Colonic mucosa (tissue), 4 donors: ENCODE results near the gene AKAP6. TPM values are rescaled to one million over a fixed set of nuclear protein-coding genes. Genes with fewer than 3 reads are reported as not detected.
"Not testable (repeated sequence)": the region's sequence is repeated elsewhere in the genome, so short reads cannot be mapped to it uniquely, and the experiment has no call there.

ENCODE experiments used
- DNase-seq: peaks from one replicate; pipeline ENCODE4 v3.0.0-alpha.2; 2020
- H3K27ac ChIP-seq: fragments of 200-600 bp; one replicate; pipeline ENCODE4 v1.8.0; 2021
- H3K27me3 ChIP-seq: fragments of 200-600 bp; one replicate; pipeline ENCODE4 v1.8.0; 2021
- H3K36me3 ChIP-seq: fragments of 200-600 bp; one replicate; pipeline ENCODE4 v1.8.0; 2021
- H3K4me1 ChIP-seq: fragments of 200-600 bp; one replicate; pipeline ENCODE4 v1.8.0; 2021; ENCODE audit warnings: mild to moderate bottlenecking
- H3K4me3 ChIP-seq: fragments of 200-600 bp; one replicate; pipeline ENCODE4 v1.8.0; 2021
- H3K9ac ChIP-seq, 2 donors: one replicate each; pipeline ENCODE4 v1.7.0; 2013; ENCODE audit warnings: control low read depth in 2 of 2, low read depth in 2 of 2, low read length in 2 of 2
- H3K9me3 ChIP-seq: fragments of 200-600 bp; one replicate; pipeline ENCODE4 v1.8.0; 2021
- intact Hi-C: fragments of 100-400 bp; cut with DNase I; formaldehyde crosslinking; loops from one replicate; pipeline ENCODE4 v1.14.1; 2022
- total RNA-seq, 2 donors: library from RNA; stranded (reverse); fragmentation: NEBNext Ultra II Directional in 1 of 2; extraction: Animal tissue kit (Norgen Biotek cat#: 25700) in 1 of 2; gene quantifications; one replicate each; pipeline ENCODE4 v1.2.1, GENCODE V29; 2021
- TF ChIP-seq, protein P1 (sequence below): fragments of 200-600 bp; IDR thresholded peaks from one replicate; pipeline ENCODE4 v1.8.0; 2022; ENCODE audit warnings: antibody characterized with exemption, mild to moderate bottlenecking
- donor health status: healthy.
- donor health status: DM: no; HTN: no; CAD: no.
- donor health status: DM: no; HTN: no; CAD: no.

The AKAP6 gene
- total RNA-seq, 2 donors from 2014 or later = 1.3 to 10.3 TPM

DNA sequence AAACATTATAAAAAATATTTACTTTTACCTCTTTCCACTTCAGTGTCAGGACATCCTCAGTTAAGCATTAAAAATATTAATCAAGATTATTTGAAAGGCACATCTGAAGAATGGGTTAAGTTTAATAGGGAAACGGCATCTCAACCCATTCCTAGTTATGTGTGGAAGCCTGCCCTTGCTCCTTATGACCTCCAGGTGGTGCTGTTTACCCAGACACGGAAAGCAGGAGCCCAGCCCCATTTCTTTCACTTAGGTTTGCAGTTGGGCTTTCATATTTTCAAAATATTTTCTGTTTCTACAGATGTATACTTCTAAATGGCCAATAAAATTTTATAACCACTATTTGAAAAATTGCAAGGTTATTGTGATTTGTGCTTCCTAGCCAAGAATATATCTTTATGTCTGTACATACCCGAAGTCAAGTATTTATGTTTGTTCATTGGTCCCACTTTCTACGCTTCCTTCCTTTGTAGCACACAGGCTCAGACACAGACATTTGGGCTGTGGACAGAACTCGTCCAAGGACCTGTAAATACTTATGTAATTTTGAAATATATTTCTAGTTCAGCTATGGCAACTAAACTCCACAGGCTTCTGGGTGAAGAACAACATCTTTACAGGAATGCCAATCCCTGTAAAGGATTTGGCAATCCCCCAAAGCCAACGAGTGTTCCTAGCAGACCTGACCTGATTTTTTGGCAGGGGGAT lies 247.1 kb downstream of the AKAP6 start:
- no peaks in the 10 kb centered on the region for H3K4me1 ChIP-seq
- TF ChIP-seq, protein P1, sequence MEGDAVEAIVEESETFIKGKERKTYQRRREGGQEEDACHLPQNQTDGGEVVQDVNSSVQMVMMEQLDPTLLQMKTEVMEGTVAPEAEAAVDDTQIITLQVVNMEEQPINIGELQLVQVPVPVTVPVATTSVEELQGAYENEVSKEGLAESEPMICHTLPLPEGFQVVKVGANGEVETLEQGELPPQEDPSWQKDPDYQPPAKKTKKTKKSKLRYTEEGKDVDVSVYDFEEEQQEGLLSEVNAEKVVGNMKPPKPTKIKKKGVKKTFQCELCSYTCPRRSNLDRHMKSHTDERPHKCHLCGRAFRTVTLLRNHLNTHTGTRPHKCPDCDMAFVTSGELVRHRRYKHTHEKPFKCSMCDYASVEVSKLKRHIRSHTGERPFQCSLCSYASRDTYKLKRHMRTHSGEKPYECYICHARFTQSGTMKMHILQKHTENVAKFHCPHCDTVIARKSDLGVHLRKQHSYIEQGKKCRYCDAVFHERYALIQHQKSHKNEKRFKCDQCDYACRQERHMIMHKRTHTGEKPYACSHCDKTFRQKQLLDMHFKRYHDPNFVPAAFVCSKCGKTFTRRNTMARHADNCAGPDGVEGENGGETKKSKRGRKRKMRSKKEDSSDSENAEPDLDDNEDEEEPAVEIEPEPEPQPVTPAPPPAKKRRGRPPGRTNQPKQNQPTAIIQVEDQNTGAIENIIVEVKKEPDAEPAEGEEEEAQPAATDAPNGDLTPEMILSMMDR = peak; percentile 98
- H3K9ac ChIP-seq = no peak overlapping the region
- intact Hi-C loops = loop anchor here (5.0 to 10.0 kb wide), 3 partner anchors 859 to 1749 kb away; no protein-coding TSS in a partner anchor
- DNase-seq = peak; percentile 55
- no peak overlapping the region for H3K4me3 ChIP-seq
- no peaks in the 10 kb centered on the region for H3K9me3 ChIP-seq
- H3K27me3 ChIP-seq = no peaks in the 10 kb centered on the region
- no peak overlapping the region for H3K27ac ChIP-seq
- H3K36me3 ChIP-seq = no peaks in the 10 kb centered on the region

DNA sequence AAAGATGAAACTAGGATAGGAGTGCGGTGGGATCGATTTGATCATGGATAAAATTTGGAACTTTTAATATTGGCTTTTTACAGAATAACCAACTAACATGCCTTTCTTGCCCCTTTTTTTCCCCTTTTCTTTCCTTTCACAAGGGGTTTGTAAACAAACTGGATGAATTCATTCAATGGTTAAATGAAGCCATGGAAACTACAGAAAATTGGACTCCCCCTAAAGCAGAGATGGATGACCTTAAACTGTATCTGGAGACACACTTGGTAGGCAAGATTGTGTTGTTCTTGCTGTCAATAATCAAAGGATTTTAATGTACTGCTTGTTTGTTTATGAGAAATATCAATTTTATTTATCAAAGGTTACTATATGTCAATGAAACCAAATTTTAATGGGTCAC lies 247.9 kb downstream of the AKAP6 start:
- H3K36me3 ChIP-seq = no peaks in the 10 kb centered on the region
- DNase-seq = no peak
- no peaks in the 10 kb centered on the region for H3K9me3 ChIP-seq
- no peaks in the 10 kb centered on the region for H3K4me1 ChIP-seq
- H3K27ac ChIP-seq = no peak overlapping the region
- H3K9ac ChIP-seq = no peak overlapping the region
- intact Hi-C loops = loop anchor here (5.0 to 10.0 kb wide), 3 partner anchors 858 to 1748 kb away; no protein-coding TSS in a partner anchor
- TF ChIP-seq, protein P1 = no peak
- H3K4me3 ChIP-seq = no peak overlapping the region
- no peaks in the 10 kb centered on the region for H3K27me3 ChIP-seq

DNA sequence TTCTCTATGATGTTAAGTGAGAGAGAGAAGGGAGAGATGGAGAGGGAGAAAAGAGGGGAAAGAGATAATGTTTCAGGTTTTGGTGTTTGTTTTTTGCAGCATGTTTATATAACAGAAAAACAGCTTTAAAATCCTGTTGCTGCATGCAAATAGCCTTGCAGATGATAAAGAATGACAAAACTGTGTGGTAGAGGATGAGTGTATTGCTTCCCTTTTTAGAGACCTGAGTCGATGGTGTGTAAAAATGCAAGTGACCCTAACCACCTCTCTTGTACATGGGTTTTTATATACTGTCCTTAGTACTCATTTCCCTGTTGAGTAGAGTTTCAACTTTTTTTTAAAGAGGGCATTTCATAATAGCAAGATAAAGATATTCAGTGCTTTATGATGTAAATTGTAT lies 249.1 kb downstream of the AKAP6 start:
- H3K27ac ChIP-seq = no peak overlapping the region
- intact Hi-C loops = loop anchor here (5.0 to 10.0 kb wide), 3 partner anchors 857 to 1747 kb away; no protein-coding TSS in a partner anchor
- no peak for DNase-seq

DNA sequence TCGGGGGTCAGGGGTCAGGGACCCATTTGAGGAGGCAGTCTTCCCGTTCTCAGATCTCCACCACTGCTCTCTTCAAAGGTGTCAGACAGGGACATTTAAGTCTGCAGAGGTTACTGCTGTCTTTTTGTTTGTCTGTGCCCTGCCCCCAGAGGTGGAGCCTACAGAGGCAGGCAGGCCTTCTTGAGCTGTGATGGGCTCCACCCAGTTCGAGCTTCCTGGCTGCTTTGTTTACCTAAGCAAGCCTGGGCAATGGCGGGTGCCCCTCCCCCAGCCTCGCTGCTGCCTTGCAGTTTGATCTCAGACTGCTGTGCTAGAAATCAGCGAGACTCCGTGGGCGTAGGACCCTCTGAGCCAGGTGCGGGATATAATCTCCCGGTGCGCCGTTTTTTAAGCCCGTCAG lies 254.3 kb downstream of the AKAP6 start:
- intact Hi-C loops, H3K9me3 ChIP-seq, H3K36me3 ChIP-seq, H3K27ac ChIP-seq, DNase-seq, H3K4me1 ChIP-seq, H3K9ac ChIP-seq, H3K27me3 ChIP-seq, H3K4me3 ChIP-seq: not testable (repeated sequence)

More for the DNA sequence above, 249.1 kb downstream of the AKAP6 start:
- no peak overlapping the region for H3K9ac ChIP-seq
- H3K27me3 ChIP-seq = no peaks in the 10 kb centered on the region
- no peak overlapping the region for H3K4me3 ChIP-seq
- H3K36me3 ChIP-seq = no peaks in the 10 kb centered on the region
- H3K9me3 ChIP-seq = no peaks in the 10 kb centered on the region
- TF ChIP-seq, protein P1 = no peak
- no peaks in the 10 kb centered on the region for H3K4me1 ChIP-seq

DNA sequence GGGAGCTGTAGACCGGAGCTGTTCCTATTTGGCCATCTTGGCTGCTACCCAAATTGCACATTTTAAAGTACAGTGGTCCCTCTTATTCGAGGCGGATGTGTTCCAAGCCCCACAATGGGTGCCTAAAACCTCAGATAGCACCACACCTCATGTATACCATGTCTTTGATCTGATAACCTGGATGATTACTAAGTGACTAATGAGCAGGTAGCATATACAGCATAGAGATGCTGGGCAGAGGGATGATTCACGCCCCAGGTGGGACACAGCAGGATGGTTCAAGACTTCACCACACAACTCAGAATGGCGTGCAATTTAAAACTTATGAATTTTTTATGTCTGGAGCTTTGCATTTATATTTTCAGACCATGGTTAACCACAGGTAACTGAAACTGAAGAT lies 255.0 kb downstream of the AKAP6 start:
- Histone ChIP-seq H3K27ac (no peak overlapping the region), H3K4me3 (no peak overlapping the region), H3K36me3 (no peaks in the 10 kb centered on the region), H3K9ac (no peak overlapping the region), H3K27me3 (no peaks in the 10 kb centered on the region), H3K4me1 (no peaks in the 10 kb centered on the region), H3K9me3 (no peaks in the 10 kb centered on the region)
- TF ChIP-seq, protein P1 = no peak
- no peak for DNase-seq
- intact Hi-C loops = no loop called here

DNA sequence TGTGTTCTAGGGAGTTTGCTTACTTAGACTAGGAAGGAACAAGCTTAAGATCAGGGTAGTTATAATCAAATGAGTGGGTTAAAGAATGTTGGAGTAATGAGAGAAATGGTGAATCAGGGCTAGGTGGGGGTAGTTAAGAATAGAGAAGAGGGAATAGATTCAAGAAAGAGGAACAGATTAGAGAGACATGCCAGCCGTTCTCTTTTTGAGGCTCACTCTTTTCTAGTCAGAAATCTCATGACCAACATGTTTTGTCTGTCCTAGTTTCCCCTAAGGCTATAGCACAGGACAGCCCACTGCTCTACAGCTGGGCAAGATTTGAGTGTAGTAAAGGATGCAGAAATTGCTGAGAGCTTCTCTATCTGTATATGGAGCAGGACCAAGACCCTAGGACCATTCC lies 258.4 kb downstream of the AKAP6 start:
- Histone ChIP-seq H3K4me1 (no peaks in the 10 kb centered on the region), H3K27me3 (no peaks in the 10 kb centered on the region), H3K27ac (no peak overlapping the region), H3K36me3 (no peaks in the 10 kb centered on the region), H3K9me3 (no peaks in the 10 kb centered on the region), H3K4me3 (no peak overlapping the region), H3K9ac (no peak overlapping the region)
- TF ChIP-seq, protein P1 = no peak
- DNase-seq = no peak
- intact Hi-C loops = no loop called here
